HG03196 (cell line): ENCODE results near the gene ARHGEF25.
"Not testable (repeated sequence)": the region's sequence is repeated elsewhere in the genome, so short reads cannot be mapped to it uniquely, and the experiment has no call there.

Experiments used
- ATAC-seq: cut with Tn5 transposase; IDR thresholded peaks from one replicate; pipeline ENCODE4 v1.9.1; 2021; ENCODE audit not compliant: unreplicated experiment

Gene ARHGEF25

DNA sequence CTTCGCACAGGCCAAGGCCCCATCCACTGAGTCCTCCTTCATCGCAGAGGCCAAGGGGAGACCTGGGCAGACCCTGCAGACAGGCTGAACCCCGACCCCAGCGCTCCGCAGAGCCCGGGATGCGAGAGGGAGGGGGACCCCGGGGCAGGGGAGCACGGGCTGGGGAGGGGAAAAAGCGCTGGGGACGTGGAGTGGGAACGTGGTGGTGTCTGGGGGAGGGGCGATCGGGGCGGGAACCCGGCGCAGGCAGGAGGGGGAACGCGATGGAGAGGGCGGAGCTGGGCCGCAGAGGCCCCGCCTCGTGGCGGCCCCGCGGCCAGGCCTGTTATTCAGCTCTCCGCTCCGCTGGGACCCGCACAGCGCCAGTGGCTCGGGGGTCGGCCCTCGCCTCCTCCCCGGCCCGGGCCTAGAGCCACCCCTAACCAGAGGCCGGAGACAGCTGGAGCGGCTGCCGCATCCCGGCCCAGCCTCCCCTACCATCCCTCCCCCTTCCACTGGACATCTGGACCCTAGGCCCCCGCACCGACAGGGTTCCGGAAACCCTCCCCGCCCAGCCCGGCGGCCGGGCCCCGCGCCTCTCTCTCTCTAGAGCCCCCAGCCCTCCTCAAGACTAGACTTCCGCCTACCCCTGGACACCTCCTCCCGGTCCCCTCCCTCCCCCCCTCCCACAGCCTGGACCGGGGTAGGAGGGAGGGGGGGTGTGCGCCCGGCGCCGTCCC lies at the start of gene ARHGEF25:
ARHGEF25 (plus strand) TSS at position 328 of the 719 bp plus-strand sequence. CDS start 460 bp downstream, outside the sequence.
- ATAC-seq, result no peak

DNA sequence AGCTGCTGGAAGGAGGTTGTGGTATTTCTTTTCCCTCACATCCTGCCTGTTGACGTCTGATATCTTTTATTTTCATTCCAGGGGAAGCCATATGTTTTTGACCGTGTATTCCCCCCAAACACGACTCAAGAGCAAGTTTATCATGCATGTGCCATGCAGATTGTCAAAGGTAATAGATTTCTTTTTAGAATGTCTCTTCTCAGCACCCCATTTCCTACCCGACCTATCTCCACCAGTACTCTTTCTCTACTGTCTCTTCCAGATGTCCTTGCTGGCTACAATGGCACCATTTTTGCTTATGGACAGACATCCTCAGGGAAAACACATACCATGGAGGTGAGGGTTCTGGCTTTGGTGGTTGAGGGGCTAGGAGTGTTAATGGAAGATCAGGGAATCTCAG lies 47.9 kb upstream of the ARHGEF25 start:
- ATAC-seq, result no peak

DNA sequence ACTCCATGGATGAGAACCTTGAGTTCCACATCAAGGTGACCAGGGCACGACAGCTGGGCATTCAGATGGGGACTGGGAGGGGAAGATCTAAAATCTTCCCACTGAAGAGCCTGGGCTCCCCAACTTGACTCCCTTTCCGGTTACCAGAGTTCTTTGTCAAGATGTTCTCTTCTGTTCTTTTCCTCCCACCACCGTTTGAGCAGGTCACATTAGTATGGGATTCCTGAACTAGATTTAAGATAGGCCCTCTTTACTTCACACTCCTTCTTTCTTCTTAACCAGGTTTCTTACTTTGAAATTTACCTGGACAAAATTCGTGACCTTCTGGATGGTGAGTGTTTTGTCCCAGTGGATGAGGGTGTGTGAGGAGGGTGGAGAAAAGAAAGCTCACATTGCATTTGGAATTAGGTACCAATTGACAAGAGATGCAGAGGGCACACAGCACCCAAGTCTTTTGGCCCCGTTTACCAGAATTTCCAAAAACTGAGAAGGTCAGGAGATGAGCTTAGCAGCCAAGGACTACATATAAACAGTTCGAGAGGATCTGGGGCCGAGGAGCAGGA lies 47.0 kb upstream of the ARHGEF25 start:
- ATAC-seq, result no peak

DNA sequence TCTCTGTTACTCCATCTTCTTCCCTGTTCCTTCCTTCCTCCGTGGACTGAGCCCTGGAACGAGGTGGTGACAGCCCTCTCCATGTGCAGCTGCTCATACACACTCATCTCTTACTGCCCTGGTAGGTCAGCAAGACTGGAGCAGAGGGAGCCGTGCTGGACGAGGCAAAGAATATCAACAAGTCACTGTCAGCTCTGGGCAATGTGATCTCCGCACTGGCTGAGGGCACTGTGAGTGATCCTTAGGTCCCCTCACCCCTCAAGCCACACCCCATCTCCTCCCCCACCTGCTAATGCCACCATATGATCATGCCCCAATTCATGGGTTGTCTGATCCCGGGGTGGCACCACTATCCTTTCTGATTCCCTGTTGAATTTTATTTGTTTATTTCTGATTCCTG lies 42.4 kb upstream of the ARHGEF25 start:
- ATAC-seq, result no peak

DNA sequence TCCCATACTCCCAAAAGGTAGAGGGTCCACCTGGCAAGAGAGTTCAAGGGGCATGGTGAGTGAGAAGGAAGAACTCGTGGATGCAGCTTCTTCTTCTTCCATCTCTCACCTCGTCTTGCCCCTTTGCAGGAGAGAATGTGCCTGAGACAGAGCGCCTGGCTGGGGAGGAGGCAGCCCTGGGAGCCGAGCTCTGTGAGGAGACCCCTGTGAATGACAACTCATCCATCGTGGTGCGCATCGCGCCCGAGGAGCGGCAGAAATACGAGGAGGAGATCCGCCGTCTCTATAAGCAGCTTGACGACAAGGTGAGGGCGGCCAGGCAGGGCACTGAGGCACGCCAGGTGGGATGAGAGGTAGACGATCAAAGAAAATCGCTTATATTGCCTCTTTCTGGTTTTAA lies 41.4 kb upstream of the ARHGEF25 start:
- ATAC-seq, result no peak

DNA sequence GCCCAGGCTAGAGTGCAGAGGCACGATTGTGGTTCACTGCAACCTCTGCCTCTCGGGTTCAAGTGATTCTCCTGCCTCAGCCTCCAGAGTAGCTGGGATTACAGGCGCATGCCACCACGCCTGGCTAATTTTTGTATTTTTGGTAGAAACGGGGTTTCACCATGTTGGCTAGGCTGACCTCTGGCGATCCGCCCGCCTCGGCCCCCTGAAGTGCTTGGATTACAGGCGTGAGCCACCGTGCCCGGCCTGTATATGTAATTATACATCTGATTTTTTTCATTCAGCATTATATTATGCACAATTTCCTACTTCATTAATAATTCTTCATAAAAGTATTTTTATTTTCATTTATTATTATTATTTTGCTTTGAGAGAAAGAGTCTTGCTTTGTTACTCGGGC lies 40.8 kb upstream of the ARHGEF25 start:
- ATAC-seq, result not testable (repeated sequence)

DNA sequence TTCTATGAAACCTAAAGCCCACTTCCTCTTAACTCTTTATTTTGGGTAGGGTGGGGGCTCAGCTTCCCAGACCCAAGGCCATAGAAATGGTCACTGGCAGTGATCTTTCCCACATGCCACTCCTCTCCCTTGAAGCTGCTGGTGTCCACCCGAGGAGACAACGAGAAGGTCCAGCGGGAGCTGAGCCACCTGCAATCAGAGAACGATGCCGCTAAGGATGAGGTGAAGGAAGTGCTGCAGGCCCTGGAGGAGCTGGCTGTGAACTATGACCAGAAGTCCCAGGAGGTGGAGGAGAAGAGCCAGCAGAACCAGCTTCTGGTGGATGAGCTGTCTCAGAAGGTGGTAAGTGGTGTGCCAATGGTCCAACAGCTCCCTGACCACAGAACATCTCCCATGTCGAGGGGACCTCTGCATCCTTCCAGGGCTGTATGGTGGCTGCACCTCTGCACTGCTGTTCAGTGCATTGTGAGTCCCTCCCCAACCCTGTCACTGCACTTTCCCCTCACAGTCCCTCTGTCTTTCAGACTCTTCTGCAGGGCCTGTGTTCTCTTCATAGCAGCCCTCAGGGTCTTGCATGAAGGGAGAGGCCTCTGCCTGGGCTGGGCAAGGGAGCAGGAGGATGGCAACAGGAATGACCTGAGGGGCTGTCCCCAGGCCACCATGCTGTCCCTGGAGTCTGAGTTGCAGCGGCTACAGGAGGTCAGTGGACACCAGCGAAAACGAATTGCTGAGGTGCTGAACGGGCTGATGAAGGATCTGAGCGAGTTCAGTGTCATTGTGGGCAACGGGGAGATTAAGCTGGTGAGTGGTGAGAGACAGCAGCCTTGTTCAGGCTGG lies 39.1 kb upstream of the ARHGEF25 start:
- ATAC-seq, result no peak

DNA sequence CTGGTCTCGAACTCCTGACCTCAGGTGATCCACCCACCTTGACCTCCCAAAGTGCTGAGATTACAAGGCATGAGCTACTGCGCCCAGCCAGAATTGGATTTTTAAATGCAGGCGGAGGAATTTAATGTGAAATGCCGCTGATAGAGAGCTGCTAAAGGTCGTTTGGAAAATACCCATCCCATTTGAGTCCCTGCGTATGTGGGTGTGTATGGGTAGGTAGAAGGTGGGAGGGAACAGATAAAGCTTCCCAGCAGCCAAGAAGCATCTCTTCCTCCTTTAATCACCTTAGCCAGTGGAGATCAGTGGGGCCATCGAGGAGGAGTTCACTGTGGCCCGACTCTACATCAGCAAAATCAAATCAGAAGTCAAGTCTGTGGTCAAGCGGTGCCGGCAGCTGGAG lies 36.4 kb upstream of the ARHGEF25 start:
- ATAC-seq, result no peak

DNA sequence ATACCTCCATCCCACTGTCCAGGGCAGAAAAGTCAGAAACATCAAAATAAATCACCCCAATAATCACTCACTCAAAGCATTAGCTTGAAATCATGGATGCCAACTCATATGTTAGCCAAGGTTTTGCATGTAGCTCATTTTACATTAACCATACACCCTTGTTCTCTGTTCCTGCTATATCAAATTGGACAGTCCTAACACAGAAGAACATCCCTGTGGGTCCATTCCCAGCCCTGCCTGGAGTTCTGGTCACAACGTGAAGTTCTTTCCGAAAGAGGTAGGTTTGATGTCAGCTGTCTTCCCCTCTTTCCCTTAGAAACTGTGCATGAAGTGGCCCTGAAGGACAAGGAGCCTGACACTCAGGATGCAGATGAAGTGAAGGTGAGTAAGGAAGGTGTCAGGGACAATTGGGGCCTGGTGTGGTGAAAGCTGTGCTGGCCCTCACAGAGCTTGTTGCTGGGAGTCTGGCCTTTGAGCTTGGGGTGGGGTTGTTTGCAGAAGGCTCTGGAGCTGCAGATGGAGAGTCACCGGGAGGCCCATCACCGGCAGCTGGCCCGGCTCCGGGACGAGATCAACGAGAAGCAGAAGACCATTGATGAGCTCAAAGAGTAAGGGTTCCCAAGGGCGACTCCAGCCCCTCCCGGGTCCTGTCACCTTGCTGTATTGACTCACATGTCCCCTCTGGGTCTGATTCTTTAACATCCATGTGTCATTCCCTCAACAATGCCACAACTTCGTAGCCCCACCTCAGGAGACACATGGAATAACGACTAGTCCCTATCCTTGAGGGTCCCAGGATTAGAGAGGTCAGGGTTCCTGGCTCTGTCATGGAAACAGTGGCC lies 35.2 kb upstream of the ARHGEF25 start:
- ATAC-seq, result no peak

DNA sequence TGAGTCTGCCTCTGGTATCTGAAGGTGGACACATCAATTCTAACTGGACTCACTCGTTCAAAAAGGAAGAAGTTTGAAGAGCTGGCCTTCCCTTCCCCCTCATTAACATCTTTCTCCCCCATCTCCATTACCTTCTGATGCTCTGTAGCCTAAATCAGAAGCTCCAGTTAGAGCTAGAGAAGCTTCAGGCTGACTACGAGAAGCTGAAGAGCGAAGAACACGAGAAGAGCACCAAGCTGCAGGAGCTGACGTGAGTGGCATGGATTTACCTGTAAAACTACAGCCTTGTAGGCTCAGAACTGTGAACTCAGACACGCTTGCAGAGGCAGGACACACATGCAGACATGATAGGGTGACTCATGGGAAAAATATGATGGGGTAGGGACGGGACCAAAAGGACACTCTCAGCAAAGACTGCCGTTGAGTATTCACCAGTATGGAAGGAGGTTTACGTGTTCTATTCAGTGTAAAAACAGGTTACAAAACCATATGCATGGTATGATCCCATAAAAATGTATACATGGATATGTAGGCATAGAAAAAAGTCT lies 34.5 kb upstream of the ARHGEF25 start:
- no peak for ATAC-seq

DNA sequence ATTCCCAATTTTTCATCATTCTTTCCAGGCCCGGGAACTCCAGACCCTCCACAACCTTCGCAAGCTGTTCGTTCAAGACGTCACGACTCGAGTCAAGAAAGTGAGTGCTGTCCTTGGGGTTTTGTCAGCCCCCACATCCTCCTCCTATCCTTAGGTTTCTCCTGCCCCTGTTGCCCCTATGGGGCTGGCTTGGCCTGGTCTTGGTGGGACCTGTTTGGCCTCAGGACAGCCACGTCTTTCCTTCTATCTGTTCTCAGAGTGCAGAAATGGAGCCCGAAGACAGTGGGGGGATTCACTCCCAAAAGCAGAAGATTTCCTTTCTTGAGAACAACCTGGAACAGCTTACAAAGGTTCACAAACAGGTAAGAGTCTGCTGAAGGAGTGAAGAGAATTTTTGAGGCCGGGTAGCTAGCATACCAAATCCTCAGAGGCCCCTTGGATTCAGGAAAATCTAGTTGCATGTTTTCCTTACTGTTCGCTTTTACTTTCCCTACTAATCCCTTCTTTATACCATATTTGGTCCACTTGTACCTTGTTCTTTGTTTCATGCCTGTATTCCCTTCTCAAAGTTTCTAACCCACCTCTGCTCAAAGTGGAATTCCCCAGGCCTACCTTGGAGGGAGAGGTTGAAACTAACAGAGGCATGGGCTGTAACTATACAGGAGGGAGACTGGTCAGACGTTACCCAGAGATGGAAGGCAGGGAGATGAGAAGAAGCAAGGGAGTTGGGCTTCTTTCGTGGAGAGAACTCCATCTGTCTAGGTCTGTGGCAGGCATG lies 33.1 kb upstream of the ARHGEF25 start:
- ATAC-seq, result no peak

DNA sequence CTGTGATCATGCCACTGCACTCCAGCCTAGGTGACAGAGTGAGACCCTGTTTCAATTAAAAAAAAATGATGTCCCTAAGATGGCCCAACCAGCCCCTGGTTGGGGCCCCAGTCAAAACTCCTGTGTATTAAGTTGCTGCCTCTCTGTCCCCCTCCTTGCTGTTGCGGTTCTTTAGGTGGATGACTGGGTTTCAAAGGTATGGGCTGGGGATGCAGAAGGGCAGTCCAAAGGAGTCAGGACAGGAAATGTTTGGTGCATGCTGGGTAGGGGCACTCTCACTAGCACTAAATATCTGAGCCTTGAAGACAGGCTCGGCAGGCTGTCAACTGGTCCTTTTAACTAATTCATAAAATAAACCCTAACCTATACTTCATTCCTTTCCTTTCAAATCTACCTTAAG lies 32.2 kb upstream of the ARHGEF25 start:
- ATAC-seq, result no peak

DNA sequence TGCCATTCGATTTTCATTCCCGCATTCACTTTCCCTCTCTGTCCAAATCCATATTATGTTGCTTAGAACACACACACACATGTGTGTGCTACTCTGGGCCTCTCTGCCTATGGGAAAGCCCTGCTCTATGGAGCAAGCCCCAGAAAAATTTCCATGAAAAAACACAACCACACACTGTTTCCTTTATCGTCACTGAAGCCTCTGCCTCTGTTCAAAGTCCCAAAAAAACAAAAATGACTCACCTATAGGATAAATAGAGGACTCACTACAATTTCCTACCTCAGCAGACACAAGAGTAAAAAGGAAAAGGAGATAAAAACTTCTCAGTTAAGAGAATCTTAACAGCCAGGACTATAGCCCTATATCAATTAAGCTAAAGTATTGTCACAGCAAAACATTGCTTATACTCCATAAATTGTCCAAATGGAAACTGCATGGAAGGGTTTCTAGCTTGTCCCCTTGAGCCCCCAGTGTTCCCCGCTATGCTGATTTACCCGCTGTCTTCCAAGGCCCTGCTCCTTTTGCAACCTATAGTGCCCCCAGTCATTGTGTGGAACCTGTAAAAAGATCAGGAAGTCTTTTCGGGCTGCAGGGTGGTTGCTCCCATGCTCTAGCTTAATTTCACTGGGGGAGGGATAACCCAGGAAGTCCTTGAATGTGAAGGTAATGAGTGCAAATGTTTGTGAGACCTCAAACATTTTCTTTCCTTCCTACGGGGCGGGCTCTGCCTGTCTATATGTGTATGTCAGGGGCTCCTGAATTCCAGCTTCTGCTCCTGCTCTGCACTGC lies 31.4 kb upstream of the ARHGEF25 start:
- ATAC-seq, result no peak

DNA sequence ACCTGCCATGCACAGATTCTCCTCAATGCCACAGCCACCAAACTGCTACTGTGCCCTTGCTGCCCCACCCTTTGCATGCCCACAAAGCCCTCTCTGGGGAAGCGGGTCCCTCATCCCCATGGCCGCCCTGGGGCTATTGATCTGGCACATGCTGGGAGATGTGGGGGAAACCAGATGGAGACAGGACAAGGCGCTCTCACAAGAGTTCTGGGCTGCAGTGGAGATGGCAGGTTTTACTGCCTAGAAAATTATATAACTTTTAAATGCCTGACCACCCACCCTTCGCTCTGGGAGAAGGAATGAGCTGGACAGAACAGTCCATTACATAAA lies 30.8 kb upstream of the ARHGEF25 start:
- no peak for ATAC-seq

DNA sequence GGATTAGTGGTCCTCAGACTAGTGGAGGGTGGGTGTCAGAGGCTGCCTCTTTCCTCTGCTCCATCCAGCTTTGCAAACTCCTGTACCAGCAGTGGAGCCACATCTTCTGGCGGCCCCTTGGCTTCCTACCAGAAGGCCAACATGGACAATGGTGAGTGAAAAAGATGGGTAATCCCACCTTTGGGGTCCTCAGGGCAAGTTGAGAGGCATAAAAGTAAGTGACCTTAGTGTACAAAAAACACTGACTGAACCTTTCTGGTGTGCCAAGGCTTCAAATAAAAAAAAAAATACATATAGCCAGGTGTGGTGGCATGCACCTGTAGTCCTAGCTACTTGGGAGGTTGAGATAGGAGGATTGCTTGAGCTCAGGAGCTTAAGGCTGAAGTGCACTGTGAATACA lies 29.4 kb upstream of the ARHGEF25 start:
- no peak for ATAC-seq

DNA sequence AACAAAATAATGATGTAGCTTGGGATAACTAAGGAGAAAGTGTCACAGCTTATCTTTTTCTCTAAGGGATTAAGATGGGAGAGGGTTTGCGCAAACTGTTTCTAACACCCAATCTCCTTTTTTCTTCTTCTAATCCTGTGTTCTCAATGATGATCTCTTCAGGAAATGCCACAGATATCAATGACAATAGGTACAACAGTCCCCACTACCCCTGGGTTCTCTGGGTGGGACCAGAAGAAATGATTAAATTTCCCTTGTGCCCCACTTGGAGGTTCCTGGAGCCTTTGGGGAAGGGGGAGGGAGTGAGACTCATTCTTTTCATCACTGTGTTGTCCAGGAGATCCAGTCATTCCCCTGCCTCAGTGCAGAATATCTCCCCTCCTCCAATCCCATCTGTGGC lies 28.8 kb upstream of the ARHGEF25 start:
- no peak for ATAC-seq

DNA sequence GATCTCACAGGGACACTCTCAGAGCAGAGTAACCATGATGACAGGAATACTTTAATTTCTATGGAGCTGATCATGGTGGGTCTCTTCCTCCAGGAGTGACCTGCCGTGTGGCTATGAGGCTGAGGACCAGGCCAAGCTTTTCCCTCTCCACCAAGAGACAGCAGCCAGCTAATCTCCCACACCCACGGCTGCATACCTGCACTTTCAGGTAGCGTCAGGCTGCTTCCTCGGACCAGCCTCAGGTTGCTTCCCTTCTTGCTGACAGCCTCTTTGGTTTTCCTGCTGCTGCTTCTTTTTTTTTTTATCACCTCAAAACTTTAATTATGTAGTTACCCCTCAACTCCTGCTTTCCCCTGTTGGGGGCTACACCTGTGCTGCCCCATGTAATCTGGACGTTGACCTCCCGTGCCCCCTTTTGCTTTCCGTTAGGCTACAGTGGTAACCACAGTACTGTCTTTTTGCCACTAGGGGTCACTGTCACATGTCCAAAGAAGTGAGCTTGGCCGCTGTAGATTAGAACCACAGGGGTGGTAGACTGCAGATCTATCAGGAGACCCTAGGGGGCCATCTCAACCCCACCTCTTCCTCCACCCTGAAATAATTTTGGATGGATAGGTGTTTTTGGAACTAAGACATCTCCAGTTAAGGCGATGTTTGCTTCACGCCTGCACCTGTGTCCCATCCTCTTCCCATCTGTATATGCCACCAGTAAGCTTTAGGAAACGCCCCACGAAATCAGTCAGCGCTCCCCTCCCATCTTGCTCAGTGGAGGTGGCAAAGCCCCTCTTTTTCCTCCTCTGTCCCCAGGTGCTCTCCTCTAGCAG lies 28.0 kb upstream of the ARHGEF25 start:
- ATAC-seq, result peak; percentile 93

DNA sequence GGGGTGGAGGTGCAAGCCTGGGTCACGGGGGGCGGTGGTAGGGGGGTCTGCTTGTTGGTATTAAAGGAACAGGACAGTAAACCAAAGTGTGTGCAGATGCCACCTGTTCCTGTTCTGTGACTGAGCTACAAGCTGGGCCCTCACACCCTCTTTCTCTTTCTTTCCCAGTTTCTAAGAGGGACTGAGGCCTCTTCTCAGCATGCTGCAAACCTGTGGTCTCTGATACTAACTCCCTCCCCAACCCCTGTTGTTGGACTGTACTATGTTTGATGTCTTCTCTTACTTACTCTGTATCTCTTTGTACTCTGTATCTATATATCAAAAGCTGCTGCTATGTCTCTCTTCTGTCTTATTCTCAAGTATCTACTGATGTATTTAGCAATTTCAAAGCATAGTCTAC lies 27.2 kb upstream of the ARHGEF25 start:
- ATAC-seq, result no peak

DNA sequence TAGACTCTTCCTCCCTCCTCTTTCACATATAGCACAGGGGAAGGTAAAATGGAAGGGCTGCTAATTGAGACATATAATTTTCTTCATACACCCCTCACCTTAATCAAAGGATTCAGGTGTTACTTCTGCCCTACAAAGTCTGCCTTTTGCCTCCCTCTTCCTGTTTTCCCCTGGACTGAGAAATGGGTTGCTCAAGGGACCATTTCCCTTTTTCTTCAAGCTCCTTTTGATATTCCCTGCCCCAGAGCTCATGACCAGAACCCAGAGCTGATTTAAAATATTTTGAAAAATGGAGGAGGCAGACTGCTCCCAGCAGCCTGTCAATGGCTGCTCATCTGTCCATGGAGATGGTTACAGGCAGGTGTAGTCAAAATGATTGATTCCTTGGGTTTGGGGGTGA lies 26.5 kb upstream of the ARHGEF25 start:
- ATAC-seq, result no peak
